Sciatic nerve (tissue), 2 donors: Measurements from ENCODE around the gene SARDH. TPM values are rescaled to one million over a fixed set of nuclear protein-coding genes. Genes with fewer than 3 reads are reported as not detected.

Experiments
- ATAC-seq: fragments of 200-7000 bp; cut with Tn5 transposase; one replicate; pipeline ENCODE4 v1.9.1; 2020; ENCODE audit warnings: mild to moderate bottlenecking, moderate library complexity
- DNase-seq: peaks from one replicate; pipeline ENCODE4 v3.0.0-alpha.2; 2020; ENCODE audit warnings: low spot score
- intact Hi-C: fragments of 100-400 bp; cut with DNase I; formaldehyde crosslinking; loops from one replicate; pipeline ENCODE4 v1.14.2; 2022
- total RNA-seq: library from RNA; stranded (reverse); fragmentation: NEBNext Ultra II Directional; extraction: Animal tissue kit (Norgen Biotek cat#: 25700); gene quantifications from one replicate; pipeline ENCODE4 v1.2.1, GENCODE V29; 2021
- donor health status: DM: no; HTN: no; CAD: no.
- donor health status: DM: no; HTN: no; CAD: no.

Gene SARDH
- total RNA-seq, 1 donor from 2014 or later, result 6.0 TPM

DNA sequence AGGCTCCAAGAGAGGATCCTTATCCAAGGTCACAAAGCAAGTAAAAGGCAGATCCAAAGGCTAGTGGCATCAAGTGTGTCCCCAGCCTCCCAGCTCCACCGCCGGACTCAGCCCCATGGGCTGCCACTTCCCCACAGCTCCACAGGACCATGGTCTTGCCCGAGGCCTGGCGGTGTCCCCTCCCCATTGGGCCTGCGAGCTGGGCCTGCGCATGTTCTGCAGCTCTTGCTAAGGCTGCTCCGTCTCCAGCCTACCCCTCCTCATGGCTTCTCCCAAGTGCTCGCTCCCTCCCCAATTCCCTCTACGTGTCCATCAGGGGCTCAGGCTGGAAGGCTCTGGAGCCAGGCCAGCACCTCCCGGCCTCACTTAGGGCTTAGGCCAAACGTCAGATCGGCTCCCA, 72.6 kb downstream of the SARDH start:
- intact Hi-C loops, result no loop called here
- ATAC-seq, result no peak
- DNase-seq, result no peak

DNA sequence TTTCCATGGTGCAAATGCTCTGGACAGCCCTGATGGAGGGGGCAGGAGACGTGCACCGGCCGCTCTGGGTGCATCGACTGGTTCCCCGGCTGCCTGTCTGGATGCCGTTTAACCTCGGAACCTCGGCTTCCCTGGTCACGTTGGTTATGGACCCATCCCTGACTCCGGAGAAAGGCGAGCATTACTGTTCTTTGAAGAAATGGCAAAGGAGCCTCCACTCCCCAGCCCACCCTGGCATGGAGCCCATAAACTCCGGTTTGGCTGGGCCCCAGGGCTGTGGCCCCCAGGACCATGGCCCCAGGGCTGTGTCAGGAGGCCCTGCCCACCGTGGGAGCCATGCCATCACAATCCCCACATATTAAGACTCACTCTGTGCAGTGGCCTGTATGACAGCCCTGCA, 73.1 kb downstream of the SARDH start:
- no peak for ATAC-seq
- intact Hi-C loops, result no loop called here
- no peak for DNase-seq

DNA sequence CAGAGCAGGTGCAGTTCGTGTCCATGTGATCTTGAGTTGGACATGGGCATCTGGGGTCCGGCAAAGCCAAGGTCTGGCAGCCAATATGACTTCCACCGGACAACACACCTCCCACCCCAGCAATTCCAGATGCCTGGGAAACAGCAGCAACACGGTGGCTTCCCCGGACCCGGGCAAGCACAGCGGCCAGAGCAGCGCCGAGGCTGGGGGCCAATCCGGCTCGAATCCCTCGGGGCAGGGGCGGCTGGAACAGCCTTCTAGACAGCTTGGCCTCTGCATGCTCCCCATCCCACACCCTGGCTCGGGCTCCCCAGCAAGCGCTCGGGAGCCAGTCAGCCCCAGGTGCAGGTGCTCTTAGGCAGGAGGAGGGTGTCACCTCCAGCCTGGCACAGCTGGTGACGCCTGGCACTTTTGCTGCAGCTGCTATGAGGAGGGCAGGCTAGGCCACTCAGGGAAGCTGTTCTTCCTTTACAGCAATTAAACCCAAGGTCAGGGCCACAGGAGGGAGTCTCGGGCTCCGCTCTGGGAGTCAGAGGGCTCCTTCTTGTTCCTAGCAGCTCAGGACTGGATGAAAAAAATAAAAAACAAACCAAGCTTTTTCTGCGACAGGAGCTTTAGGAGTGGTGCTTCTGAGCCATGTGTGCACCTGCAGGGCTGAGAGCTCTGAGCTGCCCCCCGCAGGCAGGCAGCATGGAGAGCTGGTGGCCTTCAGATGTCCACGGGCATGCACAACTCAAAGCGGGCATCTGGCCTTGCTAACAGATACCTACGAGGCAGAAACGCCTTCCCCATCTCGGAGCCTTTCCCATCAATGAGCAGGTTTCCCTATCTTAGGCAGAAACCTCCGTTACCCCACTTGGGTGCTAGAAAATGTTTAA, 73.7 kb downstream of the SARDH start:
- ATAC-seq (no peak), DNase-seq (no peak)
- intact Hi-C loops, result no loop called here

DNA sequence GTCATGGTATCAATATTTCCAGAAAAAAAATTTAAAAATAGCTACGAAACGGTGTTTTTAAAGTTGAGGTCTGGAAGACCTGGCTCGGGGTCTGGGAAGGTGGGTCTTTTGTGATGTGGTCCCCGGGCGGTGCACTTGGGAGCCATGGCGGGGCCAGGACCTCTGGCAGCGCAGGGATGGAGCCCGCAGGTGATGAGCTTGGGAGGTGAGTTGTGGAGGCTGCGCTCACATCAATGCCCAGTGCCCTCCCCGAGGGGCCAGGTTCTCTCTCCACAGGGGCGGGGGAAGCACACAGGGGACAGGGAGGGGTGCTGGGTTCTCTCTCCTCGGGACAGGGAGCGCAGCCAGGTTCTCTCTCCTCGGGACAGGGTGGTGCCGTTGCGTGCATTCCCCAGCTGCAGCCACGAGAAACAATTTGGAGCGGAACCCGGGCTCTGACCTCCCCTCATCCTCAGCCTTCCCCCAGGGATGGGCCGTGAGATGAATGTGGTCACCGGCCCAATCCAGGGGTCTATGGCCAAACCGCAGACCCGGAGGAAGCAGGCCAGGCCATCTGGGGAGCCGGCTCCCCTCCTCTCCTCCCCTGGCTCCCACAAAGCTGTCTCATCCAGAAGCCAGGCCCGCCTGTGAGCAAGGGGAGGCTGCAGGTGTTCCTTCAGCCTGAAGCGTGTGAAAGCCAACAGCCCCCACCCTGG, 76.2 kb downstream of the SARDH start:
- intact Hi-C loops, result no loop called here
- DNase-seq (peak; percentile 71), ATAC-seq (peak; percentile 71)

DNA sequence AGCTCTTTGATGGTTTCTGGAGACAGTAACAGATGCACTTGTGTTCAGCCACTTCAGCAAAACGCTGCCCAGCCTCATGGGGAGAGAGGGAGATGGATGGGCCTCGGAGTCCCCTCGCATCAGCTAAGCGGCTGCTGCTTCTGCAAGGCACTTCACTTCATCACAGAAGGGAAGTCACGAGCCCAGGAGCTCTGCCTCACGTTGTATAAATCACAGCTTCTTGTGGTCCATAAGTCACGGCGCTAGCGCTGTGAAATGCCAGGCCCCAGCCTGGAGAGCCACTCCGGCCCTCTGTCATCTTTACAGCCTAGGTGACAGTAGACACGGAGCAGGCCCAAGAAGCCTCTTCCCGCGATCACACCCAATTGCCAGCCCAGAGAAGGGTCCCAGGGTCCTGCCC, 78.6 kb downstream of the SARDH start:
- no peak for ATAC-seq
- intact Hi-C loops, result no loop called here
- DNase-seq, result no peak

DNA sequence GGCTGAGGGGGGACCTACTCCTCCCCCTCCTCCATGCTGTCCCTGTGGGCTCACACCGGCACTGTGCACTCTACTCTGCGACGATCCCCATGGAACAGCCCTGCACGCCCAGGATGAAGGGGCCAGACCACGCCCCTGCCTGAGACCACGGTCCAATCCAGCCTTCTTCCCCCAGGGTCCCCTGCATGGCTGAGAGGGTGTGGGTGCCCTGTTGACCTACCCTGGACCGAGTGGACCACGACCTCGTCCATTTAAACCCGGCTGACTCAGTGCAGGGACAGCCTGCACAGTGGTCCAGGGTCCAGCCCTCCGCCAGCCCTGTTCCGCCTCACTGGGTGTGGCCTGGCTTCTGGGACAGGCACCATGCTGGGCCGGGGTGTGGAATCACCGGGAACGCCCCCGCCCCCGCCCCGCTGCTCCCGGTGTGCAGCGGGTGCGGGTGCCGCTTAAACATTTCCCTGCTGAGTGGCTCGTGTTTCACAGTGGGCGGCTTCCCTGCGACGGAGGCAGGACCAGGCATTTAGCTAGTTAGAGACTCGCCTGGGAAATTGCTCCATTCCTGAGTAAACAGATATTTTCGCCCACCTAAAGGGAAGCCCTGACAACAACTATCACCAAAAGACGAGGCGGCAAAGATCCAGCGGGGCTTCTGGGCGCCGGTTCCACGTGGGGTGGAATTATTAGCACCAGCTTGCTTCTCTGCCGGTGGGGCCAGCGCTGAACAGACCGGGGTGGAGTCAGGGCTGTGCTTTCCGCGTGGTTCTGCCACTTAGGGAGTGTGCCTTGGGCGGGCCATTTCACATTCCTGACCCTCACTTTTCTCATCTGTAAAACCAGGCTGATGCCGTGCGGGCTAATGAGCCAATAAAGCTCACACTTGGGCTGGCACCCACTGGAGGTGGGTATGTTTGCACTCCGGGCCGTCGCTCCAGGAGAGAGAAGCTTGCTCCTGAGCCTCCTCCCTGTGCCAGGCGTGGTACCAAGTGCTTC, 79.4 kb downstream of the SARDH start:
- no peak for DNase-seq
- intact Hi-C loops, result no loop called here
- peak; percentile 72 for ATAC-seq

DNA sequence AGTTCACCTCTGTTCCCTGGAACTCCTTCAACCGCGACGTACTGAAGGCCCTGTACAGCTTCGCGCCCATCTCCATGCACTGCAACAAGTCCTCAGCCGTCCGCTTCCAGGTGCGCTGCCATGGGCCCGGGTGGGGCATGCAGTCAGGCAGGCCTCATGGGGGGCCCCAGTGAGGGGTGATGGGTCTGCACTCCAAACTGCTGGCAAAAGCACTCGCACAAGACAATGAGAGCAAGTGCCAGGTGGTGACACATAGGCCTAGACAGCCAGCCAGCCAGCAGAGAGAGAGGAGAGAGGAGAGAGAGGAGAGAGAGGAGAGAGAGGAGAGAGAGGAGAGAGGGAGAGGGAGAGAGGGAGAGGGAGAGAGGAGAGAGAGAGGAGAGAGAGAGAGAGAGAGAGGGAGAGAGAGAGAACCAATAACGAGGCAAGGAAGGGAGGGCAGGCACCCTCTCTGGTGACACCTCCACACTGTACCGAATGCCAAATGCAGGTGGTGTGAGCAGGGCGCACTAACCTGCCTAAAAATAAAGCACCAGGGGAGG, 81.0 kb downstream of the SARDH start:
- intact Hi-C loops, result no loop called here
- DNase-seq (no peak), ATAC-seq (no peak)

DNA sequence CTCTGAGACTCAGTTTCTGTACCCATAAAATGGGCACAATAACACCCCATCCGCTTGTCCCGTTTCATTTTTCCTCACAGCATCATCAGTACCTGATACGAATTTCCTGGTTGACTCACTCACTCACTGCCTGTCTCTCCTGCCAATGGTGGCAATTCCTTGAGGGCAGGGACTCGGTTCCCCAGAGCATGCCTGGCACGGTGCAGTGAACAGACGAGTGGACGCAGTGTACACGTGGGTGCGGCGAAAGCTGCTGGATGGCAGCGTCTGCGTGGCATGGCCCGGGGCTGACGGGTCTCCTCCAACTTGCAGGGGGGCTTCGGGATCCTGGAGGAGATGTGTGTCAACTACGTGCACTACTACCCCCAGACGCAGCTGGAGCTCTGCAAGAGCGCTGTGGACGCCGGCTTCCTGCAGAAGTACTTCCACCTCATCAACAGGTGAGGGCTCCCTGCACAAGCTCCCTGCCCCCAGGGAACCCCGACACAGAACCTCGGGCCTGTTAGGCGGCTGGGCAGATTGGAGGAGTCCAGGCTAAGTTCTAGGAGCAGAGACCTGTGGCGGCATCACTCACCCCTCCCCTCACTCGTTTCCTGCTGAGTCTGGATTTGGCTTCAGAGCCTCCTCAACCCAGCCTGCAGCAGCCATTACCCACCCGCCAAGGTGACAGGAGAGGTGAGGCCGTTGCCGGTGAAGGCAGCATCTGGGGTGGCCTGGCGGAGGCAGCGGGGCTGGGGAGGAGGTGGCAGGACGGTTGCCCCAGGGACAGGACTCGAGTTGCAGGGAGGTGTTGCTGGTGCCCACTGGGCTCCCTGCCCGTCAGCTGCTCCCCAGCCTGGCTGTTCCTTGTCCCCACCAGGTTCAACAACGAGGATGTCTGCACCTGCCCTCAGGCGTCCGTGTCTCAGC, 81.7 kb downstream of the SARDH start:
- no peak for ATAC-seq
- DNase-seq, result no peak
- intact Hi-C loops, result no loop called here

DNA sequence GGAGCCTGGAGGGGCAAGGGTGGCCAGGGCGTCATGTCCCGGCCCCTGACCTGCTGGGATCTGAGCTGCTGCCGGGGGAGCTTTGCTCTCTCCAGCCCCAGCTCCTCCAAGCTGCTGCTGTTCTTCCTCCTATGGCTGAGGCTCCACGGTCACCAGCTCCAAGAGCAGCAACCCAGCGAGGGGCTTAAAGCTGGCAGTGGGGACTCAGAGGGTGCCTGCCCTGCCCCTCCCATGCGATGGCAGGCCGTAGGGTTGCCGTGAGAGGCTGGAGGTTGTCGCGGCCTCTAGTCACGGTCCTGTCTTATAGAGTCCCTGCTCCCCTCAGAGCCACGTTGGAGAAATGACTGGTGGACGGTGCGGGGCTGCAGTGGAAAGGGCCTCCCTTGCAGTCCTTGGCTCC, 82.5 kb downstream of the SARDH start:
- DNase-seq, result no peak
- intact Hi-C loops, result no loop called here
- ATAC-seq, result no peak

DNA sequence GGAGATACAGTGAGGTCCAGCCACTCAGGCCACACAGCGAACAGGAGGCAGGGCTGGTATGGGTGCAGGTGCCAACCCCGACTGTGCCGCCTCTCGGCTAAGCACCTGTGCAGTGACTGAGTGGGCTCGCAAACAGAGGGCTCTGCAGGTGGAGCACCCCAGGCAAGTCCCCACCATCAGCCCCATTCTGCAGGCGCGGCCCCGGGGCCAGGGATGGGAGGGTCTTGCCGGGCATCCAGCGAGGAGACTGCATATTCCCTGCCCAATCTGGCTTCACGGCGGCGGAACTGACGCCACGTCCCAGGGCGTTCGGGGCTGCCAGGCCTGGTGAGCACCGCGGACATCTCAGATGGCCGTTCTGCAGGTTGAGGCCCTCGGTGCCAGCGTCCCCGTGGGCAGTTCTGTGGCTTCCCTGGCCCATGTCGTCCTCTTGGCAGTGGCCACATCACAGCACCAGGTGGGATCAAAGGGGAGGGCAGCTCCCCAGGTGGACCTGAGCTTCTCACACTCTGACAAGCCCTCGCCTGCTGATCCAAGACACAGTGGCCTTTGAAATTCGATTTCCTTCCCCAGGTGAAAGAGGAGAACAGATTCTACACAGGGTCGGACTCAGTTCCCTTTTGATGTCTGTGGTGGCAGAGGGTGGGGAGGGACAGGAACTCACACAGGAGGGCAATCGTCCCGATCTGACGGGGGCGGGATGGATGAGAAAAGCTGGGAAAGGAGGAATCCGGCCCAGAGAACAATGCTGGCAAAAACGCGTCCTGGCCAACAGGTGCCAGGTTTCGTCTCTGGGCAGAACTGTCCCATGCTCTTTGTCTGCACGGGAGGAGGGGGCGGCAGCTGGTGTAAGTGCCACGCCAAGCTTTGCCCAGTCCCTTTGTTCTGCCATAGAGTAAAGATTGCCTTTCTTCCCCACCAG, 83.2 kb downstream of the SARDH start:
- intact Hi-C loops, result no loop called here
- DNase-seq, result no peak
- ATAC-seq, result no peak

DNA sequence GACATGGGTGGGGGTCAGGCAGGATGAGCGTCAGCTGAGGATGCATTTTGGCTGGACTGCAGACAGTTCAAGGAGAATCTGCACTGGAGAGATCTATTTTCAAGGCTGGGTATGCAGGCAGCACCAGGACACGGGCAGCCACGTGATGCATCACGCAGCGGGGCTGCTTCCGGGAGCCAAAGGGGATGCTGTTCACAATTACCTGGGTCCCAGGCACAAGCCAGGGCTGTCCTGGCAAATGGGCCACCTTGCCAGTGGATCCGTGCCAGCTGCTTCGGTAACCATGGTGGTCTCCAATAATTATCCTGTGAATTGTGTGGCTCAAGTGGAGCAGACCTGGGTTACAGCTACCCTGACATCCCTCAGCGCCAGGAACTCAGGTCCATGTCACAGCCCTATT, 84.5 kb downstream of the SARDH start:
- DNase-seq (no peak), ATAC-seq (no peak)
- intact Hi-C loops, result no loop called here

DNA sequence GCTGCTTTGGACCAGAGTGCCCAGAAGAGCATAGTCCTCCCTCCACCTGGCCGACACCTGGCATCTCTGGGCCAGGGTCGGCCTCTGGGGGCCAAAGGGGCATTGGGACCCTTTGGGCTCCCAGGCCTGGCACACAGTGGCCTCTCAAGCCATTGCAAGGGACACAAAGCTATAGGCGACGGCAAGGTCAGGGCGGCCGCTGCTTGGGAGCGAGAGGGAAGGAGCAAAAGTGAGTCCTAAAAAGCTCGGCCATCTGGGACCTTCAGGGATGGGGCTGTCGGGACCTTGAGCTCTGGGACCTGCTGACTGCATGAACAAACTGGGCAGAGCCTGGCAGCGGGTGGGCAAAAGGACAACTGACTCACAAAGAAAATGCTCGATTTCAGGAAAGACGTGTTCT, 88.1 kb downstream of the SARDH start:
- no peak for ATAC-seq
- no peak for DNase-seq
- intact Hi-C loops, result no loop called here

DNA sequence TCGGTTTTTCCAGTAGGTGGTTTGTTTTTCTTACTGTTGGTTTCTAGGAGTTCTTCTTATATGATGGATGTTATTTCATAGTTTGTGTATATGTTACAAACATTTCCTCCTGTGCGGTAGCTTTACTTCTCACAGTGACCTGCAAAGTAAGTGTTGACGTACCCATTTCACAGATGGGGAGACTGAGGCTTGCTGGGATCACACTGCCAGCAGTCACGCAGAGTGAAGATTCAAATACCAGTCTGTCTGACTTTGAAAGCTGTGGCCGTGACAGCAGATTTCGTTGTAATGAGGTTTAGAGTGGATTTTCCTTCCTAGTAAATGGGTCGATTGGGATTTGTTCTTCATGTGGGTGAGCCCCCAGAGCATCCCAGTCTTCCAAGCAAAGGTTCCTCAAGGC, 89.0 kb downstream of the SARDH start:
- intact Hi-C loops, result no loop called here
- DNase-seq (no peak), ATAC-seq (no peak)

DNA sequence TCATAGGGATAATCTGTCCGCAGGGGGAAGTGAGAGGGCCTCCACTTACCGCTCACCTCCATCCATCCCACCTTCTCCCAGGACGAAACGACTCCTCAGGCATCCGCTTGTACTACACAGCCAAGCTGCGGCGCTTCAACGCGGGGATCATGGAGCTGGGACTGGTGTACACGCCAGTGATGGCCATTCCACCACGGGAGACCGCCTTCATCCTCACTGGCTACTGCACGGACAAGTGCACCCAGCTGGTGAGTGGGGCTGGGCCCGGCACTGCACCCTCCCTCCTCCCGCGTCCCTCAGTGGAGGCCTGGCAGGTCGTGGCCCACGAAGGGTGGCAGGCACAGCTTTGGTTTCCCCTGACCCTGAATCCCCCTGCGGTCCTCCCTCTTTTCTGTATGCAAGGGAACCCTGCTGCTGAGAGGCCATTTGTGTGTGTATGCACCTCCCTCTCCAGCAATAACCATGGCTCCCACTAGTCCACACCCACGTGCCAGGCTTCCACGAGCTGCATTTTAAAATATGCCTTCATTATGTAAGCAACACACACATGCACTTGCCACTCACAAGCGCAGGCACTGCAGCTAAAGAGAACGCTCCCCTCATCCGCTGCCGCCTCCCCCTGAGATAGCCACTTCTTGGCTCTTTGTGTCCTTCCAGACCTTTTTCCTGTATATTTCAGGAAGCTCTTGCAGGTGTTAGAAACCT, 90.2 kb downstream of the SARDH start:
- intact Hi-C loops, result no loop called here
- DNase-seq, result no peak

DNA sequence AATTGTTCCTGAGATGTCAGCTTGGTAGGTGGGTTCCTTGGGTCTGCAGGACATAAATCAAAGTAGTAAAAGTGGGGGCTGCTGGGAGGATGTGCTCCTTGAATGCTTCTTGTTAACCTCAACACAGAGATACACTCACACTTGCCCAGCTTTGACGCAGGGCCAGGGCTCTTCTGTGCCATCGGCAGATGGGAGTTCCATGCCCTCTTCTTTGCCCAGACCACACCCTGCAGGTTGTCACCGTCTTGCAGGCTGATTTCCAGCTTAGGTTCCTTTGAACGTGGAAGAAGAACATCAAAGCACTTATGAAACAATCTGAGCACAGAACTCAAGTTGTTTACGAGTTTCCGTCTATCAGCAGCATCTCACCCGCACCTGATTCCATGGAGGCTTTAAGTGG, 91.0 kb downstream of the SARDH start:
- ATAC-seq (no peak), DNase-seq (no peak)
- intact Hi-C loops, result no loop called here

More for the DNA sequence above, 90.2 kb downstream of the SARDH start:
- ATAC-seq, result no peak

DNA sequence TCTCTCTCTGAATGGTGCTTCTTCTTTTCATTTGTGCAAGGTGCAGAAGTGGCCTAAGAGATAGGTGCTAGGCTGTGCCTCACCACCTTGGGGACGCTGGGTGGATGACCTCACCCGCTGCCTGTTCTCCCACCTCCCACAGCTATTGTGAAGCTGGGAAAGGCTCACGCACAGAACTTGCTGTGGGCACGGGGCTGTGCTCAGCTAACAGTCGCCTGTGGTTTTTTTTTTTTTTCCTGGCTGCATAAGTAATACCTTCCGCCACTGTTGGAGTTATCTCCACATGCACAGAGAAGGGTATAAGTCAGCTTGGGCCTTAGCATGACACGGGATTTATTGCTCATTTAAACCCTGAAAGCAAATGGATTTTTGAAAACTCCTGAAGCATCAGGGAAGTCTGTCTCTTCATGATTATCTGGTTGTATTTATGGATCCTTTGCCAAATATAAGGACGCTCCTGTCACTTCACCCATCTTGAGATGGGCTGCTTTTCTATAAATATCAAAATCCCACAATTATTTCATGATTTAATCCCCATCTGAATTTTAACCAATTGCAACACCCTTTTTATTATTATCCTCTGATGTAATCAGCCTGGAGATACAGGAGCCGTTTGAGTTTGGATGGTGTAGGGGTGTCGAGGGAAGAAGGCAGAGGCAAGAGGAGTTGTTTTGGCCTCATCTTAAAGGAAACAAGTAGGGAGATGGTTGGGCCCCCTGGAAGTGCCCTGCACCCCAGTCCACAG, 93.0 kb downstream of the SARDH start:
- no peak for DNase-seq
- intact Hi-C loops, result no loop called here
- ATAC-seq, result no peak
